Activated B cell treated with CpG ODN at 0.5 μM for 24 hours (primary cell): Measurements from ENCODE around the gene SCGB2A2. TPM values are rescaled to one million over a fixed set of nuclear protein-coding genes. Genes with fewer than 3 reads are reported as not detected.

Source experiments
- ATAC-seq: fragments of 200-7000 bp; cut with Tn5 transposase; one replicate; pipeline ENCODE4 v1.10.0; 2021; ENCODE audit warnings: low read depth, mild to moderate bottlenecking, moderate library complexity
- CTCF ChIA-PET: fragments of 350-600 bp; sonication (Branson Sonifier 250); formaldehyde crosslinking; loops from one replicate; lab custom pipeline; 2021; ENCODE audit warnings: antibody characterized with exemption; lab: Charles Lee
- POLR2A ChIA-PET: fragments of 350-600 bp; sonication (Branson Sonifier 250); formaldehyde crosslinking; loops from one replicate; lab custom pipeline; 2021; ENCODE audit warnings: antibody characterized with exemption; lab: Charles Lee
- DNase-seq: peaks from one replicate; pipeline ENCODE4 v3.0.0; 2022
- H3K27ac Mint-ChIP-seq: one replicate; pipeline ENCODE4 v1.8.0; 2020; ENCODE audit warnings: mixed read lengths
- H3K27me3 Mint-ChIP-seq: one replicate; pipeline ENCODE4 v1.8.0; 2021; ENCODE audit warnings: mixed read lengths
- H3K36me3 Mint-ChIP-seq: one replicate; pipeline ENCODE4 v1.8.0; 2021; ENCODE audit warnings: low read depth, mixed read lengths
- H3K4me1 Mint-ChIP-seq: one replicate; pipeline ENCODE4 v1.8.0; 2021; ENCODE audit warnings: mixed read lengths
- H3K4me3 Mint-ChIP-seq: one replicate; pipeline ENCODE4 v1.8.0; 2020; ENCODE audit warnings: mild to moderate bottlenecking, mixed read lengths
- H3K9me3 Mint-ChIP-seq: one replicate; pipeline ENCODE4 v1.8.0; 2020; ENCODE audit warnings: mixed read lengths
- intact Hi-C: fragments of 100-400 bp; cut with micrococcal nuclease; formaldehyde crosslinking; loops from one replicate; pipeline ENCODE4 v1.15.1; 2024
- total RNA-seq: library from RNA; stranded (reverse); gene quantifications from 2 replicates; pipeline ENCODE4 v1.2.3, GENCODE V29; 2022
- TF ChIP-seq, protein P1 (sequence below): fragments of 200-600 bp; IDR thresholded peaks from one replicate; pipeline ENCODE4 v1.8.0; 2022; ENCODE audit warnings: antibody characterized with exemption, mild to moderate bottlenecking

SCGB2A2 gene
- not detected in 2 replicates for total RNA-seq

DNA sequence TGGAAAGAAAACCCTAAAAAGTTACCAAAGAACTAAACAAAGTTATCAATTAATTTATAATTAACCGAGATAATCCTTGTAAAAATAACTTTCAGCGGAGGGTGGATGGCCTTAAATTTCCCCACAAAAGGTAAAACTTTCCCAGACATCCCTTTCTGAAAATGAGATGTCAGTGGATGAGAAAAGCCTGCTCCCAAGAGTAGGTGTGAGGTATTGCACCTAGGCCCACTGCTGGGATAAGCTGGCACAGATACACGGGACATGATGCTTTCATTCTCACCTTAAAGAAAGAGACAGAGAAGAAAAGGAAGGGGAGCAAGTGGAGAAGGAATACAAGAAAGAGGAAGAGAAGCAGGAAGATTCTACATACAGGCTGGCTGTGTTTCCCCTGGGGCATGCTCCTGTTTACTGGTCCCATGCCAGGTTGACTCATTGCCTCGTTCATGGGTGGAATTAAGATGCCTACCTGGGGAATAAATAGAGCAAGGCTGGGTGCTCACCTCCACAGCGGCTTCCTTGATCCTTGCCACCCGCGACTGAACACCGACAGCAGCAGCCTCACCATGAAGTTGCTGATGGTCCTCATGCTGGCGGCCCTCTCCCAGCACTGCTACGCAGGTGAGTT is at the start of gene SCGB2A2:
Gene SCGB2A2, plus strand, starts transcription at position 505 of the 625 bp plus-strand sequence. Its CDS starts 59 bp downstream, at position 564.
- Mint-ChIP-seq H3K27ac (no peak within 1 kb of the TSS), H3K36me3 (no peaks in the 10 kb centered on the region), H3K27me3 (peaks cover 18% of the 10 kb centered on the region), H3K9me3 (no peaks in the 10 kb centered on the region), H3K4me3 (no peak within 1 kb of the TSS), H3K4me1 (no peaks in the 10 kb centered on the region)
- ATAC-seq: no peak
- POLR2A ChIA-PET: no interaction called here
- CTCF ChIA-PET: no interaction called here
- DNase-seq: no peak
- TF ChIP-seq, protein P1, sequence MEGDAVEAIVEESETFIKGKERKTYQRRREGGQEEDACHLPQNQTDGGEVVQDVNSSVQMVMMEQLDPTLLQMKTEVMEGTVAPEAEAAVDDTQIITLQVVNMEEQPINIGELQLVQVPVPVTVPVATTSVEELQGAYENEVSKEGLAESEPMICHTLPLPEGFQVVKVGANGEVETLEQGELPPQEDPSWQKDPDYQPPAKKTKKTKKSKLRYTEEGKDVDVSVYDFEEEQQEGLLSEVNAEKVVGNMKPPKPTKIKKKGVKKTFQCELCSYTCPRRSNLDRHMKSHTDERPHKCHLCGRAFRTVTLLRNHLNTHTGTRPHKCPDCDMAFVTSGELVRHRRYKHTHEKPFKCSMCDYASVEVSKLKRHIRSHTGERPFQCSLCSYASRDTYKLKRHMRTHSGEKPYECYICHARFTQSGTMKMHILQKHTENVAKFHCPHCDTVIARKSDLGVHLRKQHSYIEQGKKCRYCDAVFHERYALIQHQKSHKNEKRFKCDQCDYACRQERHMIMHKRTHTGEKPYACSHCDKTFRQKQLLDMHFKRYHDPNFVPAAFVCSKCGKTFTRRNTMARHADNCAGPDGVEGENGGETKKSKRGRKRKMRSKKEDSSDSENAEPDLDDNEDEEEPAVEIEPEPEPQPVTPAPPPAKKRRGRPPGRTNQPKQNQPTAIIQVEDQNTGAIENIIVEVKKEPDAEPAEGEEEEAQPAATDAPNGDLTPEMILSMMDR: no peak
- intact Hi-C loops: no loop called here

DNA sequence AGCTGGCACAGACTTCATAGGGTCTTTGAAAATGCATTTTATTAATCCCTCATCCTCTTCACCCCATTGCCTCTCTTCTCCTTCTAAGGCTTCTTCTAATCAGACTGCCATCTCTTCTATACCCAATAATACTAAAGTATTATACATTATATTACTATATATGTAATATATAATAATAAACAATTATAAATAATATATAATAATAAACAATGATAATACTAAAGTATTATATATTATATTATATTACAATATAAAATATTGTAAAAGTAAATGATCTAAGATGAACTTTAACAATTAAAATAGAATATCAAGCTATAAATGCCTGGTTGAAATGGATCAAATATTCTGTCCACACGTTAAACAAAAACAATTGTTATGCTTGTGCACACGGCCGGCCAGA is 48.5 kb upstream of the SCGB2A2 start:
- intact Hi-C loops: no loop called here
- DNase-seq: no peak
- no peaks in the 10 kb centered on the region for H3K4me1 Mint-ChIP-seq
- POLR2A ChIA-PET: no interaction called here
- ATAC-seq: no peak
- CTCF ChIA-PET: no interaction called here
- no peak overlapping the region for H3K4me3 Mint-ChIP-seq
- no peak overlapping the region for H3K27ac Mint-ChIP-seq
- TF ChIP-seq, protein P1: no peak
- H3K36me3 Mint-ChIP-seq: no peaks in the 10 kb centered on the region
- peaks cover 5% of the 10 kb centered on the region for H3K27me3 Mint-ChIP-seq
- peaks cover 35% of the 10 kb centered on the region for H3K9me3 Mint-ChIP-seq

DNA sequence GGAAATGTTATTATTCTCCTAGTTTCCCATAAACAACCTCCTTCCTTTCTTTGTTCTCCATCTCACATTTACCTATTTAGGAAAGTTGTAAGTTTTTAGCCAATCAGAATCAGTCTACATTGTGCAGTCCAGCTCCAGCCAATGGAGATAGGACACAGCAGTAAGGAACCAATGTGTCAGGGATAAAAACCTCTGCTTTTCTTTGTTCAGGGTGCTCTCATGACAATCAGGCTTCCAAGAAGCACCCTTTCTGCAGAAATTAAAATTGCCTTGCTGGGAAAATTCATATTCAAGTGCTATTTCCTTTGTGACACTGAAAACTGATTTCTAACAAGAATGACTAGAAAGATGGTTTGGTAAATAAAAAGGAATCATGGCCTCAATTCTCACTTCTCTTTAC is 46.9 kb upstream of the SCGB2A2 start:
- ATAC-seq (no peak), DNase-seq (no peak)
- ChIA-PET POLR2A (no interaction called here), CTCF (no interaction called here)
- peaks cover 35% of the 10 kb centered on the region for H3K9me3 Mint-ChIP-seq
- no peaks in the 10 kb centered on the region for H3K4me1 Mint-ChIP-seq
- H3K36me3 Mint-ChIP-seq: no peaks in the 10 kb centered on the region
- H3K27me3 Mint-ChIP-seq: peaks cover 2% of the 10 kb centered on the region
- H3K4me3 Mint-ChIP-seq: no peak overlapping the region
- TF ChIP-seq, protein P1: no peak
- H3K27ac Mint-ChIP-seq: no peak overlapping the region
- intact Hi-C loops: no loop called here

DNA sequence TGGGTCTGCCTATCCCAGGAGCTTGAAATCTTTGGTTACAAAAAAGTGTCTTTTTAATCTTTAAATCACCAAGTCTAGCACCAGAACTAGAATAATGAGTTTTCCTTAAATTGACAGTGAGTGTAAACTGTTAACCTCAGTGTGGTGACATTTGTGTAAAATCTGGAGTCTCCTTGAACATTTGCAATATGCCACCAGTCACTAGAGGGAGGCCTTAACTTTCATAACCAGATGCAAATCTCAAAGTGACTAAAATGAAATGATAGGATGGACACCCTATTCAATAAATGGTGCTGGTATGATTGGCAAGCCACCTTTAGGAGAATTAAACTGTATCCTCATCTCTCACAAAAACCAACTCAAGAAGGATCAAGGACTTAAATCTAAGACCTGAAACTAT is 36.2 kb upstream of the SCGB2A2 start:
- TF ChIP-seq, protein P1: no peak
- H3K4me1 Mint-ChIP-seq: no peaks in the 10 kb centered on the region
- H3K9me3 Mint-ChIP-seq: no peaks in the 10 kb centered on the region
- H3K27ac Mint-ChIP-seq: no peak overlapping the region
- ATAC-seq (no peak), DNase-seq (no peak)
- ChIA-PET POLR2A (no interaction called here), CTCF (no interaction called here)
- no peaks in the 10 kb centered on the region for H3K36me3 Mint-ChIP-seq
- H3K27me3 Mint-ChIP-seq: peaks cover 32% of the 10 kb centered on the region
- H3K4me3 Mint-ChIP-seq: no peak overlapping the region
- intact Hi-C loops: no loop called here

DNA sequence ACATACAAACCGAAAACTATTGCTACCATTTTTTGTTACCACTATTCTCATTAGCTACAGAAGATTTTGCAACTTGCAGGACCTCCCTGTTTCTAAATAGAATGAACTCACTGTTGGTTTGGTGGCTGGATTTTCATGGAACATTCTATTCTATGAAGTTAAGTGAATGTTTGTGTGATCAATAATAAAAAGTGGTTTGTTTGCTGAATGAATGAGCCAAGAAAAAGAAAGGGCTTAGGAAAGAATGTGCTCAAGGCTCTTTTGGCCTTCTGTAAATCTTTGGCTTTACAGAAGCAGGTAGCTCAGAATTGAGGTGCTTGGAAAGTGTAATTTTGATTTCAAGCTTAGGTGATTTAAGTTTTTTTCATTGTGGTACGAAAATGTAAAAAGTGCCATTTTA is 33.8 kb upstream of the SCGB2A2 start:
- ChIA-PET CTCF (no interaction called here), POLR2A (no interaction called here)
- no peak for ATAC-seq
- no peak for DNase-seq
- Mint-ChIP-seq H3K4me1 (no peaks in the 10 kb centered on the region), H3K4me3 (no peak overlapping the region), H3K9me3 (no peaks in the 10 kb centered on the region), H3K27me3 (peaks cover 28% of the 10 kb centered on the region), H3K36me3 (no peaks in the 10 kb centered on the region), H3K27ac (no peak overlapping the region)
- TF ChIP-seq, protein P1: no peak
- intact Hi-C loops: no loop called here
